HEK293T (cell line): ENCODE results near the gene POLR2E.
"Not testable (repeated sequence)": the region's sequence is repeated elsewhere in the genome, so short reads cannot be mapped to it uniquely, and the experiment has no call there.

Source experiments
- CTCF ChIA-PET: fragments of 350-600 bp; formaldehyde crosslinking; extraction: SDS; loops from one replicate; lab custom pipeline; 2021; ENCODE audit warnings: antibody characterized with exemption, inconsistent platforms; lab: Yijun Ruan, JAX
- POLR2A ChIA-PET: fragments of 350-600 bp; formaldehyde crosslinking; extraction: SDS; loops from one replicate; lab custom pipeline; 2020; ENCODE audit warnings: antibody characterized with exemption, inconsistent platforms; lab: Yijun Ruan, JAX
- DNase-seq: peaks from one replicate; pipeline ENCODE4 v3.0.0; 2012; ENCODE audit warnings: mixed read lengths; ENCODE audit errors: extremely low spot score
- ARNT ChIP-seq: fragments of 450-650 bp; IDR thresholded peaks from 2 replicates; pipeline ENCODE4 v1.6.1; 2017; ENCODE audit warnings: mild to moderate bottlenecking
- BHLHE40 ChIP-seq: fragments of 450-650 bp; IDR thresholded peaks from 2 replicates; pipeline ENCODE4 v1.6.1; 2016; ENCODE audit warnings: mild to moderate bottlenecking, moderate library complexity, borderline replicate concordance
- CTBP1 ChIP-seq: fragments of 450-650 bp; IDR thresholded peaks from 2 replicates; pipeline ENCODE4 v1.6.1; 2016; ENCODE audit warnings: borderline replicate concordance
- ELF4 ChIP-seq: fragments of 450-650 bp; IDR thresholded peaks from 2 replicates; pipeline ENCODE4 v1.6.1; 2017; ENCODE audit warnings: antibody characterized with exemption
- FOXA1 ChIP-seq: fragments of 450-650 bp; IDR thresholded peaks from 2 replicates; pipeline ENCODE4 v1.6.1; 2016; ENCODE audit warnings: mild to moderate bottlenecking
- FOXK2 ChIP-seq: fragments of 450-650 bp; IDR thresholded peaks from 2 replicates; pipeline ENCODE4 v1.6.1; 2016; ENCODE audit warnings: mild to moderate bottlenecking
- FOXM1 ChIP-seq: fragments of 450-650 bp; IDR thresholded peaks from 2 replicates; pipeline ENCODE4 v1.6.1; 2017; ENCODE audit warnings: mild to moderate bottlenecking, borderline replicate concordance
- HDGF ChIP-seq: fragments of 450-650 bp; IDR thresholded peaks from 2 replicates; pipeline ENCODE4 v1.6.1; 2017; ENCODE audit warnings: antibody characterized with exemption, borderline replicate concordance
- L3MBTL2 ChIP-seq: fragments of 450-650 bp; conservative IDR thresholded peaks from 2 replicates; pipeline ENCODE4 v1.6.1; 2016; ENCODE audit warnings: mild to moderate bottlenecking
- LEF1 ChIP-seq: fragments of 450-650 bp; IDR thresholded peaks from 2 replicates; pipeline ENCODE4 v1.6.1; 2017; ENCODE audit warnings: mild to moderate bottlenecking, borderline replicate concordance
- NFRKB ChIP-seq: fragments of 450-650 bp; IDR thresholded peaks from 2 replicates; pipeline ENCODE4 v1.6.1; 2016; ENCODE audit warnings: mild to moderate bottlenecking, moderate library complexity
- PKNOX1 ChIP-seq: fragments of 450-650 bp; IDR thresholded peaks from 2 replicates; pipeline ENCODE4 v1.6.1; 2016
- SP1 ChIP-seq: fragments of 450-650 bp; IDR thresholded peaks from 2 replicates; pipeline ENCODE4 v1.6.1; 2017
- SUZ12 ChIP-seq: fragments of 450-650 bp; IDR thresholded peaks from 2 replicates; pipeline ENCODE4 v1.6.1; 2016; ENCODE audit warnings: mild to moderate bottlenecking
- TARDBP ChIP-seq: fragments of 450-650 bp; IDR thresholded peaks from 2 replicates; pipeline ENCODE4 v1.6.1; 2016
- ZNF384 ChIP-seq: fragments of 450-650 bp; IDR thresholded peaks from 2 replicates; pipeline ENCODE4 v1.6.1; 2016

Gene POLR2E

GRCh38 chr19:1116726-1117581, 21.8 kb upstream of the POLR2E start:
- ChIA-PET POLR2A (no interaction called here), CTCF (no interaction called here)
- no peak for DNase-seq
- TF ChIP-seq ZNF384 (no peak), PKNOX1 (no peak), NFRKB (no peak), BHLHE40 (no peak), SP1 (no peak), ARNT (no peak), L3MBTL2 (no peak), FOXK2 (no peak), CTBP1 (no peak), ELF4 (no peak), FOXA1 (no peak), LEF1 (no peak), TARDBP (no peak)

GRCh38 chr19:1115646-1116420, 20.7 kb upstream of the POLR2E start:
- ChIA-PET POLR2A (no interaction called here), CTCF (no interaction called here)
- DNase-seq: no peak
- TF ChIP-seq L3MBTL2: no peak
- no peak for TF ChIP-seq BHLHE40
- no peak for TF ChIP-seq ELF4
- no peak for TF ChIP-seq CTBP1
- TF ChIP-seq FOXA1: no peak

- POLR2A ChIA-PET, DNase-seq, CTCF ChIA-PET: not testable (repeated sequence)
These were observed 19.6 kb upstream of the POLR2E start for GRCh38 chr19:1114728-1115127.

GRCh38 chr19:1113986-1114483, 18.9 kb upstream of the POLR2E start:
- ChIA-PET POLR2A (interaction anchor here (0.8 to 1.0 kb wide), 2 partner anchors 10 to 155 kb away, joined by 5 to 6 read pairs; partner anchors contain the start of genes CIRBP and GPX4), CTCF (interaction anchor here (0.6 to 1.6 kb wide), 9 partner anchors 9 to 104 kb away, joined by 3 to 7 read pairs (median 3); partner anchors contain the start of genes GPX4 and SBNO2)
- TF ChIP-seq NFRKB (no peak), BHLHE40 (no peak), SP1 (no peak), ELF4 (no peak), PKNOX1 (no peak), SUZ12 (no peak), L3MBTL2 (no peak), FOXK2 (no peak), LEF1 (no peak), CTBP1 (no peak), FOXM1 (no peak), ARNT (no peak), HDGF (no peak), FOXA1 (no peak), ZNF384 (no peak), TARDBP (no peak)
- DNase-seq: no peak

GRCh38 chr19:1113030-1113985, 18.1 kb upstream of the POLR2E start:
- TF ChIP-seq ZNF384 (no peak), PKNOX1 (peak; percentile 88), HDGF (peak; percentile 63; the same call in 1 of the 2 replicates)
- CTCF ChIA-PET: interaction anchor here (0.6 to 1.6 kb wide), 11 partner anchors 10 to 126 kb away, joined by 3 to 7 read pairs (median 3); partner anchors contain the start of genes GPX4 and SBNO2
- peak; percentile 93 for DNase-seq
- POLR2A ChIA-PET: interaction anchor here (0.8 to 2.1 kb wide), 3 partner anchors 9 to 156 kb away, joined by 5 to 8 read pairs (median 6); partner anchors contain the start of genes CIRBP and GPX4
